ENCODE results near the gene PCBP3. TPM values are rescaled to one million over a fixed set of nuclear protein-coding genes. Genes with fewer than 3 reads are reported as not detected.
A peak's percentile ranks its signal among the peaks of the same experiment; 100 is the strongest.

PCBP3 gene
- total RNA-seq, 2 donors from 2014 or later = 11.6 to 16.5 TPM

GRCh38 chr21:45927032-45927431 lies 283.5 kb downstream of the PCBP3 start:
- ATAC-seq (replicated peaks) = no peak
- Mint-ChIP-seq H3K4me1 (peaks cover 5% of the 10 kb centered on the region), H3K27ac (no peak overlapping the region), H3K9me3 (no peaks in the 10 kb centered on the region), H3K4me3 (no peak overlapping the region), H3K36me3 (ENCODE audit: low read depth) (no peaks in the 10 kb centered on the region), H3K27me3 (no peaks in the 10 kb centered on the region)

- H3K36me3 Mint-ChIP-seq (ENCODE audit: low read depth) = no peaks in the 10 kb centered on the region
- no peaks in the 10 kb centered on the region for H3K9me3 Mint-ChIP-seq
- peaks cover 8% of the 10 kb centered on the region for H3K4me1 Mint-ChIP-seq
- no peak overlapping the region for H3K27ac Mint-ChIP-seq
- no peak for ATAC-seq (replicated peaks)
- H3K4me3 Mint-ChIP-seq = no peak overlapping the region
- H3K27me3 Mint-ChIP-seq = peaks cover 3% of the 10 kb centered on the region
Measured at GRCh38 chr21:45927851-45928850, 284.6 kb downstream of the PCBP3 start.

- no peaks in the 10 kb centered on the region for H3K9me3 Mint-ChIP-seq
- H3K4me1 Mint-ChIP-seq = peaks cover 13% of the 10 kb centered on the region
- no peak for ATAC-seq (replicated peaks)
Measured at GRCh38 chr21:45929449-45929848, 285.9 kb downstream of the PCBP3 start.

GRCh38 chr21:45930231-45930760 lies 286.8 kb downstream of the PCBP3 start:
- ATAC-seq (replicated peaks) = no peak
- Mint-ChIP-seq H3K36me3 (ENCODE audit: low read depth) (no peaks in the 10 kb centered on the region), H3K27ac (no peak overlapping the region), H3K27me3 (peaks cover 4% of the 10 kb centered on the region), H3K9me3 (no peaks in the 10 kb centered on the region), H3K4me1 (peaks cover 13% of the 10 kb centered on the region), H3K4me3 (no peak overlapping the region)

More at GRCh38 chr21:45929449-45929848, 285.9 kb downstream of the PCBP3 start:
- no peak overlapping the region for H3K27ac Mint-ChIP-seq
- H3K27me3 Mint-ChIP-seq = peaks cover 4% of the 10 kb centered on the region
- H3K36me3 Mint-ChIP-seq (ENCODE audit: low read depth) = no peaks in the 10 kb centered on the region
- no peak overlapping the region for H3K4me3 Mint-ChIP-seq

GRCh38 chr21:45930792-45931191 lies 287.3 kb downstream of the PCBP3 start:
- H3K27me3 Mint-ChIP-seq = peaks cover 4% of the 10 kb centered on the region
- no peak overlapping the region for H3K27ac Mint-ChIP-seq
- H3K4me3 Mint-ChIP-seq = no peak overlapping the region
- ATAC-seq (replicated peaks) = no peak
- H3K4me1 Mint-ChIP-seq = peaks cover 13% of the 10 kb centered on the region
- no peaks in the 10 kb centered on the region for H3K9me3 Mint-ChIP-seq
- no peaks in the 10 kb centered on the region for H3K36me3 Mint-ChIP-seq (ENCODE audit: low read depth)

- Mint-ChIP-seq H3K27me3 (peaks cover 4% of the 10 kb centered on the region), H3K4me1 (peaks cover 12% of the 10 kb centered on the region), H3K9me3 (no peaks in the 10 kb centered on the region), H3K36me3 (ENCODE audit: low read depth) (no peaks in the 10 kb centered on the region), H3K4me3 (no peak overlapping the region), H3K27ac (peak overlapping the region; percentile 54)
- ATAC-seq (replicated peaks) = no peak
Measured at GRCh38 chr21:45931397-45931969, 288.0 kb downstream of the PCBP3 start.

GRCh38 chr21:45932922-45933502 lies 289.5 kb downstream of the PCBP3 start:
- Mint-ChIP-seq H3K27ac (no peak overlapping the region), H3K4me3 (no peak overlapping the region), H3K27me3 (peaks cover 4% of the 10 kb centered on the region), H3K9me3 (no peaks in the 10 kb centered on the region), H3K36me3 (ENCODE audit: low read depth) (no peaks in the 10 kb centered on the region), H3K4me1 (peaks cover 8% of the 10 kb centered on the region)
- no peak for ATAC-seq (replicated peaks)

- Mint-ChIP-seq H3K9me3 (no peaks in the 10 kb centered on the region), H3K27me3 (peaks cover 4% of the 10 kb centered on the region), H3K36me3 (ENCODE audit: low read depth) (no peaks in the 10 kb centered on the region), H3K27ac (no peak overlapping the region), H3K4me3 (no peak overlapping the region), H3K4me1 (peaks cover 8% of the 10 kb centered on the region)
- no peak for ATAC-seq (replicated peaks)
Measured at GRCh38 chr21:45934085-45934484, 290.6 kb downstream of the PCBP3 start.

GRCh38 chr21:45934554-45934953 lies 291.0 kb downstream of the PCBP3 start:
- Mint-ChIP-seq H3K27ac (no peak overlapping the region), H3K9me3 (no peaks in the 10 kb centered on the region), H3K36me3 (ENCODE audit: low read depth) (no peaks in the 10 kb centered on the region), H3K4me3 (no peak overlapping the region), H3K4me1 (peaks cover 8% of the 10 kb centered on the region), H3K27me3 (peaks cover 4% of the 10 kb centered on the region)
- ATAC-seq (replicated peaks) = no peak

GRCh38 chr21:45935628-45936027 lies 292.1 kb downstream of the PCBP3 start:
- H3K27ac Mint-ChIP-seq = no peak overlapping the region
- no peaks in the 10 kb centered on the region for H3K9me3 Mint-ChIP-seq
- no peak for ATAC-seq (replicated peaks)
- H3K36me3 Mint-ChIP-seq (ENCODE audit: low read depth) = no peaks in the 10 kb centered on the region
- peaks cover 4% of the 10 kb centered on the region for H3K27me3 Mint-ChIP-seq
- H3K4me3 Mint-ChIP-seq = no peak overlapping the region
- peaks cover 8% of the 10 kb centered on the region for H3K4me1 Mint-ChIP-seq

GRCh38 chr21:45937721-45938452 lies 294.4 kb downstream of the PCBP3 start:
- Mint-ChIP-seq H3K27me3 (peaks cover 4% of the 10 kb centered on the region), H3K9me3 (no peaks in the 10 kb centered on the region), H3K36me3 (ENCODE audit: low read depth) (no peaks in the 10 kb centered on the region), H3K4me3 (no peak overlapping the region), H3K27ac (no peak overlapping the region), H3K4me1 (peaks cover 8% of the 10 kb centered on the region)
- ATAC-seq (replicated peaks) = no peak

GRCh38 chr21:45938453-45938755 lies 294.9 kb downstream of the PCBP3 start:
- H3K27me3 Mint-ChIP-seq = no peaks in the 10 kb centered on the region
- ATAC-seq (replicated peaks) = no peak
- no peak overlapping the region for H3K27ac Mint-ChIP-seq
- H3K9me3 Mint-ChIP-seq = no peaks in the 10 kb centered on the region
- H3K36me3 Mint-ChIP-seq (ENCODE audit: low read depth) = no peaks in the 10 kb centered on the region
- H3K4me3 Mint-ChIP-seq = no peak overlapping the region
- peaks cover 2% of the 10 kb centered on the region for H3K4me1 Mint-ChIP-seq

GRCh38 chr21:45938811-45939520 lies 295.4 kb downstream of the PCBP3 start:
- no peaks in the 10 kb centered on the region for H3K4me1 Mint-ChIP-seq
- H3K9me3 Mint-ChIP-seq = no peaks in the 10 kb centered on the region
- no peak for ATAC-seq (replicated peaks)
- no peaks in the 10 kb centered on the region for H3K27me3 Mint-ChIP-seq
- H3K36me3 Mint-ChIP-seq (ENCODE audit: low read depth) = no peaks in the 10 kb centered on the region
- no peak overlapping the region for H3K4me3 Mint-ChIP-seq
- H3K27ac Mint-ChIP-seq = no peak overlapping the region
